IPS-18a (cell line): ENCODE results near the gene WDR82.
A peak's percentile ranks its signal among the peaks of the same experiment; 100 is the strongest.

Source experiments
- H3K27ac ChIP-seq: one replicate; pipeline ENCODE4 v1.5.1; 2013; ENCODE audit warnings: low read length
- H3K27me3 ChIP-seq: one replicate; pipeline ENCODE4 v1.6.1; 2013; ENCODE audit warnings: mild to moderate bottlenecking, low read length; ENCODE audit not compliant: control insufficient read depth, insufficient read depth
- H3K36me3 ChIP-seq: one replicate; pipeline ENCODE4 v1.6.1; 2013; ENCODE audit warnings: low read depth, low read length; ENCODE audit not compliant: control insufficient read depth
- H3K4me1 ChIP-seq: one replicate; pipeline ENCODE4 v1.6.1; 2013; ENCODE audit warnings: low read depth, low read length; ENCODE audit not compliant: control insufficient read depth
- H3K4me3 ChIP-seq: one replicate; pipeline ENCODE4 v1.5.1; 2013; ENCODE audit warnings: low read length
- H3K9ac ChIP-seq: one replicate; pipeline ENCODE4 v1.6.1; 2013; ENCODE audit warnings: mild to moderate bottlenecking, low read length, moderate library complexity
- H3K9me3 ChIP-seq: one replicate; pipeline ENCODE4 v1.6.1; 2013; ENCODE audit warnings: low read depth, low read length; ENCODE audit not compliant: control insufficient read depth

Gene WDR82

GRCh38 chr3:52303811-52304210, 25.4 kb upstream of the WDR82 start:
- Histone ChIP-seq H3K27me3 (no peaks in the 10 kb centered on the region), H3K9ac (no peak overlapping the region), H3K27ac (no peak overlapping the region), H3K4me1 (peaks cover 14% of the 10 kb centered on the region), H3K36me3 (no peaks in the 10 kb centered on the region), H3K4me3 (no peak overlapping the region), H3K9me3 (no peaks in the 10 kb centered on the region)

GRCh38 chr3:52302426-52303145, 24.1 kb upstream of the WDR82 start:
- Histone ChIP-seq H3K9ac (no peak overlapping the region), H3K27ac (no peak overlapping the region), H3K9me3 (no peaks in the 10 kb centered on the region), H3K36me3 (no peaks in the 10 kb centered on the region), H3K27me3 (no peaks in the 10 kb centered on the region), H3K4me1 (peaks cover 18% of the 10 kb centered on the region), H3K4me3 (no peak overlapping the region)

GRCh38 chr3:52299879-52300611, 21.6 kb upstream of the WDR82 start:
- Histone ChIP-seq H3K27me3 (no peaks in the 10 kb centered on the region), H3K27ac (no peak overlapping the region), H3K4me3 (peak overlapping the region; percentile 43), H3K9ac (no peak overlapping the region), H3K4me1 (peaks cover 18% of the 10 kb centered on the region), H3K36me3 (no peaks in the 10 kb centered on the region), H3K9me3 (no peaks in the 10 kb centered on the region)

GRCh38 chr3:52299247-52299878, 20.9 kb upstream of the WDR82 start:
- Histone ChIP-seq H3K36me3 (no peaks in the 10 kb centered on the region), H3K9ac (peak overlapping the region; percentile 1), H3K27ac (no peak overlapping the region), H3K4me1 (peaks cover 18% of the 10 kb centered on the region), H3K27me3 (no peaks in the 10 kb centered on the region), H3K4me3 (peak overlapping the region; percentile 43), H3K9me3 (no peaks in the 10 kb centered on the region)

- H3K4me3 ChIP-seq = peak overlapping the region; percentile 43
- H3K9me3 ChIP-seq = no peaks in the 10 kb centered on the region
- H3K9ac ChIP-seq = peak overlapping the region; percentile 1
- no peaks in the 10 kb centered on the region for H3K36me3 ChIP-seq
- no peak overlapping the region for H3K27ac ChIP-seq
- H3K27me3 ChIP-seq = no peaks in the 10 kb centered on the region
- H3K4me1 ChIP-seq = peaks cover 18% of the 10 kb centered on the region
Observed at GRCh38 chr3:52298149-52299098, 20.0 kb upstream of the WDR82 start.

- Histone ChIP-seq H3K27ac (no peak overlapping the region), H3K4me3 (peak overlapping the region; percentile 7), H3K4me1 (peaks cover 18% of the 10 kb centered on the region)
Observed at GRCh38 chr3:52297242-52298148, 19.0 kb upstream of the WDR82 start.

GRCh38 chr3:52295671-52296208, 17.3 kb upstream of the WDR82 start:
- peaks cover 4% of the 10 kb centered on the region for H3K36me3 ChIP-seq
- no peak overlapping the region for H3K27ac ChIP-seq
- H3K9me3 ChIP-seq = no peaks in the 10 kb centered on the region
- H3K4me3 ChIP-seq = no peak overlapping the region
- no peaks in the 10 kb centered on the region for H3K27me3 ChIP-seq
- H3K9ac ChIP-seq = no peak overlapping the region
- peaks cover 18% of the 10 kb centered on the region for H3K4me1 ChIP-seq

More at GRCh38 chr3:52297242-52298148, 19.0 kb upstream of the WDR82 start:
- Histone ChIP-seq H3K9me3 (no peaks in the 10 kb centered on the region), H3K27me3 (no peaks in the 10 kb centered on the region), H3K9ac (no peak overlapping the region), H3K36me3 (peaks cover under 1% of the 10 kb centered on the region)

- Histone ChIP-seq H3K27me3 (no peaks in the 10 kb centered on the region), H3K9ac (no peak overlapping the region), H3K4me3 (no peak overlapping the region), H3K9me3 (no peaks in the 10 kb centered on the region), H3K27ac (no peak overlapping the region), H3K4me1 (peaks cover 10% of the 10 kb centered on the region), H3K36me3 (peaks cover 4% of the 10 kb centered on the region)
Observed at GRCh38 chr3:52294320-52295150, 16.1 kb upstream of the WDR82 start.

GRCh38 chr3:52293491-52294319, 15.3 kb upstream of the WDR82 start:
- Histone ChIP-seq H3K36me3 (peaks cover 4% of the 10 kb centered on the region), H3K4me3 (no peak overlapping the region), H3K4me1 (peaks cover 4% of the 10 kb centered on the region), H3K27me3 (no peaks in the 10 kb centered on the region), H3K9me3 (no peaks in the 10 kb centered on the region), H3K27ac (no peak overlapping the region), H3K9ac (no peak overlapping the region)
